HepG2 (cell line): ENCODE measurements around the gene TAS1R1. TPM values are rescaled to one million over a fixed set of nuclear protein-coding genes. Genes with fewer than 3 reads are reported as not detected.

ENCODE experiments used
- ARID4A ChIP-seq: sonication (generic); formaldehyde crosslinking; IDR thresholded peaks from 2 replicates; pipeline ENCODE4 v1.5.0; 2020; ENCODE audit warnings: mild to moderate bottlenecking, missing genetic modification reagents, borderline replicate concordance
- BORCS8-MEF2B ChIP-seq: sonication (generic); formaldehyde crosslinking; IDR thresholded peaks from 2 replicates; pipeline ENCODE4 v1.8.0; 2022; ENCODE audit warnings: mild to moderate bottlenecking, missing genetic modification reagents
- BRF2 ChIP-seq: sonication (generic); formaldehyde crosslinking; IDR thresholded peaks from 2 replicates; pipeline ENCODE4 v1.8.1; 2022; ENCODE audit warnings: mild to moderate bottlenecking, missing genetic modification reagents
- CREM ChIP-seq, 2 experiments: sonication (generic) in 1 of 2; formaldehyde crosslinking in 1 of 2; IDR thresholded peaks; 2 replicates each; pipeline versions ENCODE4 v1.4.0 to v1.6.1; 2016 to 2020; ENCODE audit warnings: antibody characterized with exemption in 1 of 2, mild to moderate bottlenecking in 1 of 2, missing genetic modification reagents in 1 of 2
- ELF3 ChIP-seq: IDR thresholded peaks from 2 replicates; pipeline ENCODE4 v1.6.1; 2016; ENCODE audit warnings: missing genetic modification reagents, missing compliant biosample characterization
- KDM5A ChIP-seq: fragments of 200-600 bp; sonication (generic); IDR thresholded peaks from 2 replicates; pipeline ENCODE4 v1.7.0; 2018; ENCODE audit warnings: antibody characterized with exemption, mild to moderate bottlenecking, low read length, borderline replicate concordance
- MAFK ChIP-seq, 2 experiments: IDR thresholded peaks in 1 of 2; conservative IDR thresholded peaks in 1 of 2; 2 replicates each; pipeline ENCODE4 v1.6.1; 2011; ENCODE audit warnings: improper control_type of control experiment in 2 of 2, low read length in 2 of 2
- SALL2 ChIP-seq: sonication (generic); formaldehyde crosslinking; IDR thresholded peaks from 2 replicates; pipeline ENCODE4 v1.8.1; 2023; ENCODE audit warnings: mild to moderate bottlenecking, missing genetic modification reagents, inconsistent platforms
- TBX2 ChIP-seq: sonication (generic); formaldehyde crosslinking; IDR thresholded peaks from 2 replicates; pipeline ENCODE4 v1.5.0; 2020; ENCODE audit warnings: missing genetic modification reagents, mild to moderate bottlenecking, borderline replicate concordance
- YEATS4 ChIP-seq: sonication (generic); formaldehyde crosslinking; IDR thresholded peaks from 2 replicates; pipeline ENCODE4 v1.4.0; 2020; ENCODE audit warnings: missing genetic modification reagents, borderline replicate concordance
- ZNF281 ChIP-seq: sonication (generic); formaldehyde crosslinking; IDR thresholded peaks from 2 replicates; pipeline ENCODE4 v1.4.0; 2020; ENCODE audit warnings: missing genetic modification reagents, borderline replicate concordance
- ZNF484 ChIP-seq: sonication (generic); formaldehyde crosslinking; IDR thresholded peaks from 2 replicates; pipeline ENCODE4 v1.5.1; 2020; ENCODE audit warnings: mild to moderate bottlenecking, low read depth, missing genetic modification reagents, borderline replicate concordance
- polyA plus RNA-seq, 8 experiments: library from polyadenylated mRNA; depleted of rRNA in 3 of 8; stranded (reverse) in 7 of 8; unstranded in 1 of 8; fragments of >200 nt; fragmentation: Illumina TruSeq in 4 of 8; extraction: Trizol in 4 of 8; gene quantifications; 2 replicates each; pipeline versions ENCODE4 v1.2.1 to v1.2.3, GENCODE V29; 2011 to 2016; ENCODE audit warnings: low read depth in 4 of 8, missing spikeins in 1 of 8, mixed read lengths in 1 of 8; ENCODE audit not compliant: insufficient read depth in 1 of 8
- total RNA-seq, 5 experiments: library from RNA; depleted of rRNA; stranded (reverse); fragments of >200 nt; fragmentation: Illumina TruSeq; extraction: Trizol; gene quantifications; 2 replicates each; pipeline ENCODE4 v1.2.3, GENCODE V29; 2016; ENCODE audit warnings: low read depth in 1 of 5
- TF ChIP-seq, protein P1 (sequence below): sonication (generic); formaldehyde crosslinking; IDR thresholded peaks from 2 replicates; pipeline ENCODE4 v1.4.0; 2020; ENCODE audit warnings: mild to moderate bottlenecking, missing genetic modification reagents

Gene TAS1R1
- total and polyA plus RNA-seq, 2 of the 13 experiments (the other 11 are each of a cell fraction or from before 2014, with no cell fraction given) = 1.4 to 1.6 TPM

DNA sequence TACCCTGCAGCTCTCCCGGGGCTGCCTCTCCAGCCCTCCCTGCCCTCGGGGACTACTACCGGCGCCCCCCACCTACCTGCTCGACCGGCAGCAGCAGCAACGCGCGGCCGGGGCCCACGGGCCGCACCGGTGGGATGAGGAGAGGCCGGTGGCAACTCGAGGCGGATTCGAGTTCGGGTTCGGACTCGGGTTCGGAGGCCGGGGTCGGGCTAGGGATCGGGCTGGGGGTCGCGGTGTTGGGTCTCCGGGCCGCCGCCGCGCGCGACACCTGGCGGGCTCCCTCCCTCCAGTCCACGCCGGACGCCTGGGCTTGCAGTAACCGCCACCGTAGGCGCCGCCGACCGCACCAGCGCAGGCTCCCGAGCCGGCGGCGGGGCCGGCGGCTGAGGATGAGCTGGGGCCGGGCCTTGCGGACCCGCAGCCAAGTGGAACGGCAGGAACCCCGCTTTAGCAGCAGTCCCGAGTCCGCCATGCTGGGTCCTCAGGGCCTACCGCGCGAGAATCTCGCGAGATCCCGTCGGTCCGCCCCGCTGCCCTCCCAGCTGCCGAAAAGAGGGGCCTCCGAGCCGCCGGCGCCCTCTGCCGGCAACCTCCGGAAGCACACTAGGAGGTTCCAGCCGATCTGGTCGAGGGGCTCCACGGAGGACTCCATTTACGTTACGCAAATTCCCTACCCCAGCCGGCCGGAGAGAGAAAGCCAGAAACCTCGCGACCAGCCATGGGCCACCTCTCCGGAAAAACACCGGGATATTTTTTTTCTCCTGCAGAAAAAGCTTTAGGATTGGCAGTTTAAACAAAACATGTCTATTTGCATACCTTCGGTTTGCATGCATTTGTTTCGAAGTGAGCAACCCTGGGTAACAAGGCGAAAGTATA lies 838 bp upstream of the TAS1R1 start, which contains the start of gene NOL9 (continued):
- no peak for TF ChIP-seq ZNF484
- TF ChIP-seq CREM (IDR thresholded peaks at IDR 0.05) = peak; percentile 53; the same call in 1 of the 2 replicates
- TF ChIP-seq CREM (CRISPR knock-in tag; IDR thresholded peaks at IDR 0.05) = no peak
- TF ChIP-seq, protein P1, sequence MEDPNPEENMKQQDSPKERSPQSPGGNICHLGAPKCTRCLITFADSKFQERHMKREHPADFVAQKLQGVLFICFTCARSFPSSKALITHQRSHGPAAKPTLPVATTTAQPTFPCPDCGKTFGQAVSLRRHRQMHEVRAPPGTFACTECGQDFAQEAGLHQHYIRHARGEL (CRISPR knock-in tag) = 0 out of 2 replicates have a peak, but pooled peaks have one; percentile 19
- peak; percentile 82; the same call in 1 of the 2 replicates for TF ChIP-seq BORCS8-MEF2B
- TF ChIP-seq KDM5A = peak; percentile 99
- TF ChIP-seq ARID4A (CRISPR knock-in tag) = peak; percentile 89
- peak; percentile 79 for TF ChIP-seq SALL2
- peak; percentile 58 for TF ChIP-seq TBX2 (CRISPR knock-in tag)
- no peak for TF ChIP-seq MAFK (conservative IDR thresholded peaks at IDR 0.05 in 1 of 2, IDR thresholded peaks at IDR 0.05 in 1 of 2; ENCODE audit: low read length in 2 of 2)
- no peak; the same call in 1 of the 2 replicates for TF ChIP-seq ZNF281
- no peak; the same call in none of the 2 replicates for TF ChIP-seq YEATS4 (CRISPR knock-in tag)
- no peak for TF ChIP-seq BRF2 (CRISPR knock-in tag)
- TF ChIP-seq ELF3 (CRISPR knock-in tag) = peak; percentile 68; the same call in 1 of the 2 replicates
